ENCODE data around the gene PLXNA4. TPM values are rescaled to one million over a fixed set of nuclear protein-coding genes. Genes with fewer than 3 reads are reported as not detected.

PLXNA4 gene
- total RNA-seq, 1 experiment from 2014 or later, result 0.81 TPM

DNA sequence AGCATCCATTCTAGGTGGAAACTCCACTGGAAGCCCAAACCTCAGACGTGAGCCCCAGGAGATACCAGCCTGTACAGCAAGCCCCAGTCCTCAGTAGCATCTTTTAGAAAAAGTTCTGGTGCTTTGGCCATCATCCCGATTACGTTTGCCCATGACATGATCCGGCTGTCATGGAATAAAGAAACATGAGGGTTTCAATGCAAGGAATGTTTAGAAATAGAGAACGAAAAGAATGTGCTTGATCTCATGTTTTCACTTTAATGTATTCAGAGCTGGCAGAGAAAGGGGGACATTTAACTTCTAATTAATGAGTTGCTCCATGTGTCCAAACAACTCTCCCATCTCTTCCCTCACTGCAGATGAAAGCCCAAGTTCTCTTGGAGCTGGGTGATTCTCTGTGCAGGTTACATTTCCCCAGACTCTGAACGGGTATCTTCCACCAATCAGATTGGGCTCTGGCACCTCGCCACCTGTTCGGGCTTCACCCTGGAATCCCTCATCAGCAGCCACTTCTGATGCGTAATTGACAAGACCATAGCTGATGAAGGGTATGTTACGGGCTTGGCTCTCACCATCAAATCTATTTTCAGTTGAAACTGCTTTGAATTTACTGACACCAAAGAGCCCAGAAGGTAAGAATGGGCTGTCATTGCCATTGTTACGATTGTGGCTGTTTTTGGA, 165.3 kb downstream of the PLXNA4 start (continued):
- TF ChIP-seq, protein P1, sequence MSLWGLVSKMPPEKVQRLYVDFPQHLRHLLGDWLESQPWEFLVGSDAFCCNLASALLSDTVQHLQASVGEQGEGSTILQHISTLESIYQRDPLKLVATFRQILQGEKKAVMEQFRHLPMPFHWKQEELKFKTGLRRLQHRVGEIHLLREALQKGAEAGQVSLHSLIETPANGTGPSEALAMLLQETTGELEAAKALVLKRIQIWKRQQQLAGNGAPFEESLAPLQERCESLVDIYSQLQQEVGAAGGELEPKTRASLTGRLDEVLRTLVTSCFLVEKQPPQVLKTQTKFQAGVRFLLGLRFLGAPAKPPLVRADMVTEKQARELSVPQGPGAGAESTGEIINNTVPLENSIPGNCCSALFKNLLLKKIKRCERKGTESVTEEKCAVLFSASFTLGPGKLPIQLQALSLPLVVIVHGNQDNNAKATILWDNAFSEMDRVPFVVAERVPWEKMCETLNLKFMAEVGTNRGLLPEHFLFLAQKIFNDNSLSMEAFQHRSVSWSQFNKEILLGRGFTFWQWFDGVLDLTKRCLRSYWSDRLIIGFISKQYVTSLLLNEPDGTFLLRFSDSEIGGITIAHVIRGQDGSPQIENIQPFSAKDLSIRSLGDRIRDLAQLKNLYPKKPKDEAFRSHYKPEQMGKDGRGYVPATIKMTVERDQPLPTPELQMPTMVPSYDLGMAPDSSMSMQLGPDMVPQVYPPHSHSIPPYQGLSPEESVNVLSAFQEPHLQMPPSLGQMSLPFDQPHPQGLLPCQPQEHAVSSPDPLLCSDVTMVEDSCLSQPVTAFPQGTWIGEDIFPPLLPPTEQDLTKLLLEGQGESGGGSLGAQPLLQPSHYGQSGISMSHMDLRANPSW (CRISPR knock-in tag; conservative IDR thresholded peaks at IDR 0.05; ENCODE audit: low read depth), result no peak

DNA sequence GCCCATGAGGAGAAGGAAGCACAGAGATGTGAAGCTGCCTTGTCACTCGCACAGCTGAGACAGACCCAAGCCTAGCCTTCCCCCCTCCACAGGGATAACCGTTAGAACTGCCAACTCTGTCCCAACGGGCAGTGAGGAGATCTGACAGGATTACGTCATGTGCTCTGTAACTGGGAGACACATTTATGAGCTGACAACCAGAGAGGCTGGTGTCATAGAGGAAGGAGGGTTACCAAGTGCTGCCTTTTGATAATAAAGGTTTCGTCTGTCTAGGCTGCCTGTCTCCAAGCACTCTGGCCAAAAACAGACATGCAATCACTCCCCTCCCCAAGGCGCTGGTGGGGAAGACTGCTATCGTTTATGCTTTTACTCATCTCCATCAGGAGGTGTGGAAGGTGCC, 165.9 kb downstream of the PLXNA4 start:
- ChIA-PET CTCF (no interaction called here), POLR2A (no interaction called here)
- Mint-ChIP-seq H3K27ac (no peak overlapping the region), H3K27me3 (ENCODE audit: low read depth) (no peaks in the 10 kb centered on the region), H3K4me1 (peaks cover 8% of the 10 kb centered on the region), H3K9me3 (no peaks in the 10 kb centered on the region), H3K4me3 (no peak overlapping the region), H3K36me3 (no peaks in the 10 kb centered on the region)
- DNase-seq (ENCODE audit: low spot score) (no peak), ATAC-seq (no peak)
- TF ChIP-seq, protein P2, sequence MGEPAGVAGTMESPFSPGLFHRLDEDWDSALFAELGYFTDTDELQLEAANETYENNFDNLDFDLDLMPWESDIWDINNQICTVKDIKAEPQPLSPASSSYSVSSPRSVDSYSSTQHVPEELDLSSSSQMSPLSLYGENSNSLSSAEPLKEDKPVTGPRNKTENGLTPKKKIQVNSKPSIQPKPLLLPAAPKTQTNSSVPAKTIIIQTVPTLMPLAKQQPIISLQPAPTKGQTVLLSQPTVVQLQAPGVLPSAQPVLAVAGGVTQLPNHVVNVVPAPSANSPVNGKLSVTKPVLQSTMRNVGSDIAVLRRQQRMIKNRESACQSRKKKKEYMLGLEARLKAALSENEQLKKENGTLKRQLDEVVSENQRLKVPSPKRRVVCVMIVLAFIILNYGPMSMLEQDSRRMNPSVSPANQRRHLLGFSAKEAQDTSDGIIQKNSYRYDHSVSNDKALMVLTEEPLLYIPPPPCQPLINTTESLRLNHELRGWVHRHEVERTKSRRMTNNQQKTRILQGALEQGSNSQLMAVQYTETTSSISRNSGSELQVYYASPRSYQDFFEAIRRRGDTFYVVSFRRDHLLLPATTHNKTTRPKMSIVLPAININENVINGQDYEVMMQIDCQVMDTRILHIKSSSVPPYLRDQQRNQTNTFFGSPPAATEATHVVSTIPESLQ (CRISPR knock-in tag; IDR thresholded peaks at IDR 0.05), result no peak
- TF ChIP-seq, protein P3, sequence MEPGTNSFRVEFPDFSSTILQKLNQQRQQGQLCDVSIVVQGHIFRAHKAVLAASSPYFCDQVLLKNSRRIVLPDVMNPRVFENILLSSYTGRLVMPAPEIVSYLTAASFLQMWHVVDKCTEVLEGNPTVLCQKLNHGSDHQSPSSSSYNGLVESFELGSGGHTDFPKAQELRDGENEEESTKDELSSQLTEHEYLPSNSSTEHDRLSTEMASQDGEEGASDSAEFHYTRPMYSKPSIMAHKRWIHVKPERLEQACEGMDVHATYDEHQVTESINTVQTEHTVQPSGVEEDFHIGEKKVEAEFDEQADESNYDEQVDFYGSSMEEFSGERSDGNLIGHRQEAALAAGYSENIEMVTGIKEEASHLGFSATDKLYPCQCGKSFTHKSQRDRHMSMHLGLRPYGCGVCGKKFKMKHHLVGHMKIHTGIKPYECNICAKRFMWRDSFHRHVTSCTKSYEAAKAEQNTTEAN (CRISPR knock-in tag; IDR thresholded peaks at IDR 0.05), result no peak

DNA sequence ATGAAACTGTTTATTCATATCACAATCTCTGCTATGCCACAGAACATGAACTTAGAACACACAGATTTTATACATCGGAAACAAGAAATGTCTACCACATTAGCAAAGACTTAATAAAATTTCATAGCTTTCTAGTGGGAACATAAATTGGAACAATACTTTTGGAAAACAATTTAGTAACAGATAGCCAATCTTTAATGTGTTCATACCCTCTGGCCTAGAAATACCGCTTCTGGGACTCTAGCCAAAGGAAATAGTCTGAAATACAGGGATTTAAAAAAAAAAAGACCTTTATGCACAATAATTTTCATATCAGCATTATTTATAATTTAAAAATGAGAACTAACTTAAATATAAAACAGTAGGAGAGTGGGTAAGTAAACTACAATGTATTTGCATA, 168.5 kb downstream of the PLXNA4 start:
- Mint-ChIP-seq H3K4me3 (no peak overlapping the region), H3K27ac (no peak overlapping the region), H3K4me1 (peaks cover 24% of the 10 kb centered on the region), H3K9me3 (no peaks in the 10 kb centered on the region), H3K27me3 (ENCODE audit: low read depth) (no peaks in the 10 kb centered on the region), H3K36me3 (no peaks in the 10 kb centered on the region)
- TF ChIP-seq, protein P3 (CRISPR knock-in tag; IDR thresholded peaks at IDR 0.05), result no peak
- no peak for TF ChIP-seq HMGA2 (CRISPR knock-in tag; IDR thresholded peaks at IDR 0.05)
- TF ChIP-seq JUN (CRISPR knock-in tag; IDR thresholded peaks at IDR 0.05), result no peak
- TF ChIP-seq, protein P4, sequence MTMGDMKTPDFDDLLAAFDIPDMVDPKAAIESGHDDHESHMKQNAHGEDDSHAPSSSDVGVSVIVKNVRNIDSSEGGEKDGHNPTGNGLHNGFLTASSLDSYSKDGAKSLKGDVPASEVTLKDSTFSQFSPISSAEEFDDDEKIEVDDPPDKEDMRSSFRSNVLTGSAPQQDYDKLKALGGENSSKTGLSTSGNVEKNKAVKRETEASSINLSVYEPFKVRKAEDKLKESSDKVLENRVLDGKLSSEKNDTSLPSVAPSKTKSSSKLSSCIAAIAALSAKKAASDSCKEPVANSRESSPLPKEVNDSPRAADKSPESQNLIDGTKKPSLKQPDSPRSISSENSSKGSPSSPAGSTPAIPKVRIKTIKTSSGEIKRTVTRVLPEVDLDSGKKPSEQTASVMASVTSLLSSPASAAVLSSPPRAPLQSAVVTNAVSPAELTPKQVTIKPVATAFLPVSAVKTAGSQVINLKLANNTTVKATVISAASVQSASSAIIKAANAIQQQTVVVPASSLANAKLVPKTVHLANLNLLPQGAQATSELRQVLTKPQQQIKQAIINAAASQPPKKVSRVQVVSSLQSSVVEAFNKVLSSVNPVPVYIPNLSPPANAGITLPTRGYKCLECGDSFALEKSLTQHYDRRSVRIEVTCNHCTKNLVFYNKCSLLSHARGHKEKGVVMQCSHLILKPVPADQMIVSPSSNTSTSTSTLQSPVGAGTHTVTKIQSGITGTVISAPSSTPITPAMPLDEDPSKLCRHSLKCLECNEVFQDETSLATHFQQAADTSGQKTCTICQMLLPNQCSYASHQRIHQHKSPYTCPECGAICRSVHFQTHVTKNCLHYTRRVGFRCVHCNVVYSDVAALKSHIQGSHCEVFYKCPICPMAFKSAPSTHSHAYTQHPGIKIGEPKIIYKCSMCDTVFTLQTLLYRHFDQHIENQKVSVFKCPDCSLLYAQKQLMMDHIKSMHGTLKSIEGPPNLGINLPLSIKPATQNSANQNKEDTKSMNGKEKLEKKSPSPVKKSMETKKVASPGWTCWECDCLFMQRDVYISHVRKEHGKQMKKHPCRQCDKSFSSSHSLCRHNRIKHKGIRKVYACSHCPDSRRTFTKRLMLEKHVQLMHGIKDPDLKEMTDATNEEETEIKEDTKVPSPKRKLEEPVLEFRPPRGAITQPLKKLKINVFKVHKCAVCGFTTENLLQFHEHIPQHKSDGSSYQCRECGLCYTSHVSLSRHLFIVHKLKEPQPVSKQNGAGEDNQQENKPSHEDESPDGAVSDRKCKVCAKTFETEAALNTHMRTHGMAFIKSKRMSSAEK (CRISPR knock-in tag; IDR thresholded peaks at IDR 0.05; ENCODE audit: borderline replicate concordance), result no peak
- TF ChIP-seq KAT7 (CRISPR knock-in tag; IDR thresholded peaks at IDR 0.05; ENCODE audit: borderline replicate concordance), result no peak
- no peak for TF ChIP-seq ZNF121 (CRISPR knock-in tag; IDR thresholded peaks at IDR 0.05)
- ChIA-PET CTCF (no interaction called here), POLR2A (no interaction called here)
- no peak for ATAC-seq
- no peak for DNase-seq (ENCODE audit: low spot score)

Data from WTC11 (cell line).